Measurements from ENCODE around the gene CCR9.
A peak's percentile ranks its signal among the peaks of the same experiment; 100 is the strongest.

The CCR9 gene

GRCh38 chr3:45908761-45909160 lies 22.4 kb downstream of the CCR9 start:
- no peak for DNase-seq (ENCODE audit: low read depth)

- DNase-seq (ENCODE audit: low read depth): no peak
Observed at GRCh38 chr3:45909542-45909941, 23.2 kb downstream of the CCR9 start.

GRCh38 chr3:45910892-45911291 lies 24.5 kb downstream of the CCR9 start:
- no peak for DNase-seq (ENCODE audit: low read depth)

- DNase-seq (ENCODE audit: low read depth): no peak
Observed at GRCh38 chr3:45911511-45912226, 25.3 kb downstream of the CCR9 start.

- no peak for DNase-seq (ENCODE audit: low read depth)
Observed at GRCh38 chr3:45912435-45912834, 26.1 kb downstream of the CCR9 start.

- no peak for DNase-seq (ENCODE audit: low read depth)
Observed at GRCh38 chr3:45914362-45915058, 28.2 kb downstream of the CCR9 start.

GRCh38 chr3:45915059-45915439 lies 28.7 kb downstream of the CCR9 start:
- DNase-seq (ENCODE audit: low read depth): no peak

- peak; percentile 41 for DNase-seq (ENCODE audit: low read depth)
Observed at GRCh38 chr3:45915518-45916231, 29.3 kb downstream of the CCR9 start.

GRCh38 chr3:45917146-45917898 lies 31.0 kb downstream of the CCR9 start:
- no peak for DNase-seq (ENCODE audit: low read depth)

GRCh38 chr3:45921158-45922038 lies 35.1 kb downstream of the CCR9 start:
- DNase-seq (ENCODE audit: low read depth): no peak

- no peak for DNase-seq (ENCODE audit: low read depth)
Observed at GRCh38 chr3:45922039-45922326, 35.6 kb downstream of the CCR9 start.

GRCh38 chr3:45922950-45923590 lies 36.7 kb downstream of the CCR9 start:
- no peak for DNase-seq (ENCODE audit: low read depth)

- no peak for DNase-seq (ENCODE audit: low read depth)
Observed at GRCh38 chr3:45923755-45924154, 37.4 kb downstream of the CCR9 start.

GRCh38 chr3:45927881-45928280 lies 41.5 kb downstream of the CCR9 start:
- DNase-seq (ENCODE audit: low read depth): no peak

- peak; percentile 45 for DNase-seq (ENCODE audit: low read depth)
Observed at GRCh38 chr3:45929042-45929679, 42.8 kb downstream of the CCR9 start.

GRCh38 chr3:45931496-45931895 lies 45.2 kb downstream of the CCR9 start:
- DNase-seq (ENCODE audit: low read depth): no peak

GRCh38 chr3:45932112-45932511 lies 45.8 kb downstream of the CCR9 start:
- no peak for DNase-seq (ENCODE audit: low read depth)

GRCh38 chr3:45933591-45933990 lies 47.2 kb downstream of the CCR9 start:
- no peak for DNase-seq (ENCODE audit: low read depth)

- DNase-seq (ENCODE audit: low read depth): no peak
Observed at GRCh38 chr3:45936261-45936660, 49.9 kb downstream of the CCR9 start.

- DNase-seq (ENCODE audit: low read depth): no peak
Observed at GRCh38 chr3:45937206-45938042, 51.1 kb downstream of the CCR9 start.
